HepG2 (cell line): ENCODE data around the gene MIOS. TPM values are rescaled to one million over a fixed set of nuclear protein-coding genes. Genes with fewer than 3 reads are reported as not detected.

Experiments
- LCORL ChIP-seq, 2 experiments: fragments of 450-650 bp in 1 of 2; sonication (generic) in 1 of 2; formaldehyde crosslinking in 1 of 2; IDR thresholded peaks; 2 replicates each; pipeline versions ENCODE4 v1.5.0 to v1.6.1; 2017 to 2020; ENCODE audit warnings: antibody characterized with exemption in 1 of 2, missing genetic modification reagents in 1 of 2
- MED1 ChIP-seq: sonication (generic); formaldehyde crosslinking; IDR thresholded peaks from 2 replicates; pipeline ENCODE4 v1.4.0; 2020; ENCODE audit warnings: missing genetic modification reagents
- MEIS2 ChIP-seq: sonication (generic); formaldehyde crosslinking; IDR thresholded peaks from 2 replicates; pipeline ENCODE4 v1.9.0; 2021; ENCODE audit warnings: mild to moderate bottlenecking, missing genetic modification reagents
- SMC3 ChIP-seq: IDR thresholded peaks from 2 replicates; pipeline ENCODE4 v1.6.1; 2011; ENCODE audit warnings: low read length, improper control_type of control experiment
- TSC22D2 ChIP-seq: sonication (generic); formaldehyde crosslinking; IDR thresholded peaks from 2 replicates; pipeline ENCODE4 v1.5.1; 2020; ENCODE audit warnings: missing genetic modification reagents, mild to moderate bottlenecking, borderline replicate concordance
- ZNF350 ChIP-seq: sonication (generic); formaldehyde crosslinking; IDR thresholded peaks from 2 replicates; pipeline ENCODE4 v1.4.0; 2020; ENCODE audit warnings: mild to moderate bottlenecking, low read depth, missing genetic modification reagents, borderline replicate concordance
- ZNF446 ChIP-seq: sonication (generic); formaldehyde crosslinking; IDR thresholded peaks from 2 replicates; pipeline ENCODE4 v1.5.0; 2020; ENCODE audit warnings: mild to moderate bottlenecking, missing genetic modification reagents
- ZNF556 ChIP-seq: sonication (generic); formaldehyde crosslinking; IDR thresholded peaks from 2 replicates; pipeline ENCODE4 v1.4.0; 2020; ENCODE audit warnings: mild to moderate bottlenecking, missing genetic modification reagents, borderline replicate concordance
- ZNF562 ChIP-seq: sonication (generic); formaldehyde crosslinking; IDR thresholded peaks from 2 replicates; pipeline ENCODE4 v1.8.0; 2022; ENCODE audit warnings: missing genetic modification reagents, borderline replicate concordance
- ZNF674 ChIP-seq: sonication (generic); formaldehyde crosslinking; IDR thresholded peaks from 2 replicates; pipeline ENCODE4 v1.5.0; 2020; ENCODE audit warnings: low read depth, mild to moderate bottlenecking, missing genetic modification reagents
- ZZZ3 ChIP-seq: sonication (generic); formaldehyde crosslinking; IDR thresholded peaks from 2 replicates; pipeline ENCODE4 v1.4.0; 2020; ENCODE audit warnings: missing genetic modification reagents, mild to moderate bottlenecking, borderline replicate concordance
- polyA plus RNA-seq, 8 experiments: library from polyadenylated mRNA; depleted of rRNA in 3 of 8; stranded (reverse) in 7 of 8; unstranded in 1 of 8; fragments of >200 nt; fragmentation: Illumina TruSeq in 4 of 8; extraction: Trizol in 4 of 8; gene quantifications; 2 replicates each; pipeline versions ENCODE4 v1.2.1 to v1.2.3, GENCODE V29; 2011 to 2016; ENCODE audit warnings: low read depth in 4 of 8, missing spikeins in 1 of 8, mixed read lengths in 1 of 8; ENCODE audit not compliant: insufficient read depth in 1 of 8
- total RNA-seq, 5 experiments: library from RNA; depleted of rRNA; stranded (reverse); fragments of >200 nt; fragmentation: Illumina TruSeq; extraction: Trizol; gene quantifications; 2 replicates each; pipeline ENCODE4 v1.2.3, GENCODE V29; 2016; ENCODE audit warnings: low read depth in 1 of 5
- TF ChIP-seq, protein P1 (sequence below): sonication (generic); formaldehyde crosslinking; IDR thresholded peaks from 2 replicates; pipeline ENCODE4 v1.5.0; 2020; ENCODE audit warnings: missing genetic modification reagents
- TF ChIP-seq, protein P2 (sequence below): sonication (generic); formaldehyde crosslinking; IDR thresholded peaks from 2 replicates; pipeline ENCODE4 v1.4.0; 2020; ENCODE audit warnings: missing genetic modification reagents
- TF ChIP-seq, protein P3 (sequence below): IDR thresholded peaks from 2 replicates; pipeline ENCODE4 v1.4.0; 2020; ENCODE audit warnings: mild to moderate bottlenecking, missing genetic modification reagents
- TF ChIP-seq, protein P4 (sequence below): sonication (generic); formaldehyde crosslinking; conservative IDR thresholded peaks from 2 replicates; pipeline ENCODE4 v1.4.0; 2020; ENCODE audit warnings: missing genetic modification reagents

Gene MIOS
- total and polyA plus RNA-seq, 2 of the 13 experiments (the other 11 are each of a cell fraction or from before 2014, with no cell fraction given), result 15.2 to 33.5 TPM

DNA sequence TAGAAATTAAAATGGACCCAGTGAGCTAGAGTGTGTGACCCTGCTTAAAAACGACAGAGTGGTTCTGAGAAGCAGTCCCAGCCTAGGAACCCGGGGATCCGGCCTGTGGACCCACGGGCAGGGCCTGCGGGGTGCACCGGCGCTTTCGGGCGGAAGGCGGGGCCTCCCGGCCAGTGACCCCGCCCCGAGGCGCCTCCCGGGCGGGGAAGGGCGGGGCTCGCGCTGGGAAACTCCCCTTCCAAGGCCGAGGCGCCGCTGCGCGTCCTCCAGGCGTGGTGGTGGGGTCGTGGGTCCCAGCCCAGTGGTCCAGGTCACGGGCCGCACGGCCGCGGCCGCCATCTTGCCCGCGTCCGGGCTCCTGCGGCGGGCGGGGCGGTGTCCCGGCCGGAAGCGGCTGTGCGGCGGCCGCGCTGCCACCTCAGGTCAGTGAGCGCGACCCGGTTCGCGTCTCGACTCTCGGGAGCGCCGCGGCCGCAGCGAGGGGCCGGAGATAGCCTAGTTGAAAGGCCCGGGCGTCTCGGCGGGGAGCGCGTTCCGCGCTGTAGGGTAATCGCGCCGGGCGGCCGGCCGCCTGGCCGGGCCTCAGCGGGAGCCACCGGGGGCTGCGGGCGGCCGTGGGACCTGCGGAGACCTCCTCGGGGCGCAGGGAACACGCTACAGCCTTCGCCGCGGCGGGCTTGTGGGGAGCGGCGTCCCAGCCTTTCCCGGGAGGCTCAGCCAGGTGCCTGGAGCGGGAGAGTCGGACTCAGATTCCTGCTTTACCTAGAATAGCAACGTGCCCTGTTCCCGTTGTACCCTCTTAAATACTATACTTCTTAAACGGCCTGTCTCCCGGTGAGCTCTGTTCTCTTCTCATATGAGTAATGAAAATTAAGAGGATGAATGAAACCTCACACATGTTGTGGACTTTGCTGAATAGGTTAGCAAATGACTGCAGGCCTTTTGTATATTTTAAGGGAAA is at the start of gene MIOS (continued):
- TF ChIP-seq ZNF674 (CRISPR knock-in tag) (no peak), LCORL (IDR thresholded peaks at IDR 0.05) (no peak), LCORL (CRISPR knock-in tag; IDR thresholded peaks at IDR 0.05) (0 out of 2 replicates have a peak, but pooled peaks have one; percentile 21), ZZZ3 (CRISPR knock-in tag) (no peak), MED1 (no peak), ZNF350 (CRISPR knock-in tag) (no peak), ZNF446 (0 out of 2 replicates have a peak, but pooled peaks have one; percentile 41), ZNF556 (CRISPR knock-in tag) (0 out of 2 replicates have a peak, but pooled peaks have one; percentile 29), MEIS2 (CRISPR knock-in tag) (no peak; the same call in 1 of the 2 replicates), TSC22D2 (CRISPR knock-in tag) (no peak), SMC3 (no peak), ZNF562 (CRISPR knock-in tag) (0 out of 2 replicates have a peak, but pooled peaks have one; percentile 18)
- TF ChIP-seq, protein P1, sequence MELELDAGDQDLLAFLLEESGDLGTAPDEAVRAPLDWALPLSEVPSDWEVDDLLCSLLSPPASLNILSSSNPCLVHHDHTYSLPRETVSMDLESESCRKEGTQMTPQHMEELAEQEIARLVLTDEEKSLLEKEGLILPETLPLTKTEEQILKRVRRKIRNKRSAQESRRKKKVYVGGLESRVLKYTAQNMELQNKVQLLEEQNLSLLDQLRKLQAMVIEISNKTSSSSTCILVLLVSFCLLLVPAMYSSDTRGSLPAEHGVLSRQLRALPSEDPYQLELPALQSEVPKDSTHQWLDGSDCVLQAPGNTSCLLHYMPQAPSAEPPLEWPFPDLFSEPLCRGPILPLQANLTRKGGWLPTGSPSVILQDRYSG (CRISPR knock-in tag), result no peak
- TF ChIP-seq, protein P2, sequence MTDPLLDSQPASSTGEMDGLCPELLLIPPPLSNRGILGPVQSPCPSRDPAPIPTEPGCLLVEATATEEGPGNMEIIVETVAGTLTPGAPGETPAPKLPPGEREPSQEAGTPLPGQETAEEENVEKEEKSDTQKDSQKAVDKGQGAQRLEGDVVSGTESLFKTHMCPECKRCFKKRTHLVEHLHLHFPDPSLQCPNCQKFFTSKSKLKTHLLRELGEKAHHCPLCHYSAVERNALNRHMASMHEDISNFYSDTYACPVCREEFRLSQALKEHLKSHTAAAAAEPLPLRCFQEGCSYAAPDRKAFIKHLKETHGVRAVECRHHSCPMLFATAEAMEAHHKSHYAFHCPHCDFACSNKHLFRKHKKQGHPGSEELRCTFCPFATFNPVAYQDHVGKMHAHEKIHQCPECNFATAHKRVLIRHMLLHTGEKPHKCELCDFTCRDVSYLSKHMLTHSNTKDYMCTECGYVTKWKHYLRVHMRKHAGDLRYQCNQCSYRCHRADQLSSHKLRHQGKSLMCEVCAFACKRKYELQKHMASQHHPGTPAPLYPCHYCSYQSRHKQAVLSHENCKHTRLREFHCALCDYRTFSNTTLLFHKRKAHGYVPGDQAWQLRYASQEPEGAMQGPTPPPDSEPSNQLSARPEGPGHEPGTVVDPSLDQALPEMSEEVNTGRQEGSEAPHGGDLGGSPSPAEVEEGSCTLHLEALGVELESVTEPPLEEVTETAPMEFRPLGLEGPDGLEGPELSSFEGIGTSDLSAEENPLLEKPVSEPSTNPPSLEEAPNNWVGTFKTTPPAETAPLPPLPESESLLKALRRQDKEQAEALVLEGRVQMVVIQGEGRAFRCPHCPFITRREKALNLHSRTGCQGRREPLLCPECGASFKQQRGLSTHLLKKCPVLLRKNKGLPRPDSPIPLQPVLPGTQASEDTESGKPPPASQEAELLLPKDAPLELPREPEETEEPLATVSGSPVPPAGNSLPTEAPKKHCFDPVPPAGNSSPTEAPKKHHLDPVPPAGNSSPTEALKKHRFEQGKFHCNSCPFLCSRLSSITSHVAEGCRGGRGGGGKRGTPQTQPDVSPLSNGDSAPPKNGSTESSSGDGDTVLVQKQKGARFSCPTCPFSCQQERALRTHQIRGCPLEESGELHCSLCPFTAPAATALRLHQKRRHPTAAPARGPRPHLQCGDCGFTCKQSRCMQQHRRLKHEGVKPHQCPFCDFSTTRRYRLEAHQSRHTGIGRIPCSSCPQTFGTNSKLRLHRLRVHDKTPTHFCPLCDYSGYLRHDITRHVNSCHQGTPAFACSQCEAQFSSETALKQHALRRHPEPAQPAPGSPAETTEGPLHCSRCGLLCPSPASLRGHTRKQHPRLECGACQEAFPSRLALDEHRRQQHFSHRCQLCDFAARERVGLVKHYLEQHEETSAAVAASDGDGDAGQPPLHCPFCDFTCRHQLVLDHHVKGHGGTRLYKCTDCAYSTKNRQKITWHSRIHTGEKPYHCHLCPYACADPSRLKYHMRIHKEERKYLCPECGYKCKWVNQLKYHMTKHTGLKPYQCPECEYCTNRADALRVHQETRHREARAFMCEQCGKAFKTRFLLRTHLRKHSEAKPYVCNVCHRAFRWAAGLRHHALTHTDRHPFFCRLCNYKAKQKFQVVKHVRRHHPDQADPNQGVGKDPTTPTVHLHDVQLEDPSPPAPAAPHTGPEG, result peak; percentile 61; the same call in 1 of the 2 replicates
- TF ChIP-seq, protein P3, sequence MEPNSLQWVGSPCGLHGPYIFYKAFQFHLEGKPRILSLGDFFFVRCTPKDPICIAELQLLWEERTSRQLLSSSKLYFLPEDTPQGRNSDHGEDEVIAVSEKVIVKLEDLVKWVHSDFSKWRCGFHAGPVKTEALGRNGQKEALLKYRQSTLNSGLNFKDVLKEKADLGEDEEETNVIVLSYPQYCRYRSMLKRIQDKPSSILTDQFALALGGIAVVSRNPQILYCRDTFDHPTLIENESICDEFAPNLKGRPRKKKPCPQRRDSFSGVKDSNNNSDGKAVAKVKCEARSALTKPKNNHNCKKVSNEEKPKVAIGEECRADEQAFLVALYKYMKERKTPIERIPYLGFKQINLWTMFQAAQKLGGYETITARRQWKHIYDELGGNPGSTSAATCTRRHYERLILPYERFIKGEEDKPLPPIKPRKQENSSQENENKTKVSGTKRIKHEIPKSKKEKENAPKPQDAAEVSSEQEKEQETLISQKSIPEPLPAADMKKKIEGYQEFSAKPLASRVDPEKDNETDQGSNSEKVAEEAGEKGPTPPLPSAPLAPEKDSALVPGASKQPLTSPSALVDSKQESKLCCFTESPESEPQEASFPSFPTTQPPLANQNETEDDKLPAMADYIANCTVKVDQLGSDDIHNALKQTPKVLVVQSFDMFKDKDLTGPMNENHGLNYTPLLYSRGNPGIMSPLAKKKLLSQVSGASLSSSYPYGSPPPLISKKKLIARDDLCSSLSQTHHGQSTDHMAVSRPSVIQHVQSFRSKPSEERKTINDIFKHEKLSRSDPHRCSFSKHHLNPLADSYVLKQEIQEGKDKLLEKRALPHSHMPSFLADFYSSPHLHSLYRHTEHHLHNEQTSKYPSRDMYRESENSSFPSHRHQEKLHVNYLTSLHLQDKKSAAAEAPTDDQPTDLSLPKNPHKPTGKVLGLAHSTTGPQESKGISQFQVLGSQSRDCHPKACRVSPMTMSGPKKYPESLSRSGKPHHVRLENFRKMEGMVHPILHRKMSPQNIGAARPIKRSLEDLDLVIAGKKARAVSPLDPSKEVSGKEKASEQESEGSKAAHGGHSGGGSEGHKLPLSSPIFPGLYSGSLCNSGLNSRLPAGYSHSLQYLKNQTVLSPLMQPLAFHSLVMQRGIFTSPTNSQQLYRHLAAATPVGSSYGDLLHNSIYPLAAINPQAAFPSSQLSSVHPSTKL (CRISPR knock-in tag), result peak; percentile 58; the same call in 1 of the 2 replicates
- TF ChIP-seq, protein P4, sequence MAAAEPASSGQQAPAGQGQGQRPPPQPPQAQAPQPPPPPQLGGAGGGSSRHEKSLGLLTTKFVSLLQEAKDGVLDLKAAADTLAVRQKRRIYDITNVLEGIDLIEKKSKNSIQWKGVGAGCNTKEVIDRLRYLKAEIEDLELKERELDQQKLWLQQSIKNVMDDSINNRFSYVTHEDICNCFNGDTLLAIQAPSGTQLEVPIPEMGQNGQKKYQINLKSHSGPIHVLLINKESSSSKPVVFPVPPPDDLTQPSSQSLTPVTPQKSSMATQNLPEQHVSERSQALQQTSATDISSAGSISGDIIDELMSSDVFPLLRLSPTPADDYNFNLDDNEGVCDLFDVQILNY (CRISPR knock-in tag), result no peak; the same call in 1 of the 2 replicates
